Effector memory CD4-positive, alpha-beta T cell (primary cell): ENCODE data around the gene OR2V1.
A peak's percentile ranks its signal among the peaks of the same experiment; 100 is the strongest.
"Not testable (repeated sequence)": the region's sequence is repeated elsewhere in the genome, so short reads cannot be mapped to it uniquely, and the experiment has no call there.

ENCODE experiments used
- DNase-seq, 3 donors: peaks; one replicate each; pipeline ENCODE4 v3.0.0-alpha.2; 2020
- H3K27ac ChIP-seq: 2 replicates; pipeline ENCODE4 v1.7.0; 2013; ENCODE audit warnings: mild to moderate bottlenecking, low read length, moderate library complexity; ENCODE audit not compliant: insufficient read depth, poor library complexity, severe bottlenecking
- H3K27me3 ChIP-seq: replicated peaks from 2 replicates; pipeline ENCODE4 v1.7.0; 2013; ENCODE audit warnings: mild to moderate bottlenecking, low read length; ENCODE audit not compliant: insufficient read depth, control insufficient read depth, poor library complexity, severe bottlenecking
- H3K36me3 ChIP-seq: 2 replicates; pipeline ENCODE4 v1.7.0; 2013; ENCODE audit warnings: mild to moderate bottlenecking, low read length, moderate library complexity; ENCODE audit not compliant: control insufficient read depth, insufficient read depth
- H3K4me1 ChIP-seq: 2 replicates; pipeline ENCODE4 v1.7.0; 2013; ENCODE audit warnings: low read length, mild to moderate bottlenecking; ENCODE audit not compliant: control insufficient read depth, insufficient read depth, poor library complexity, severe bottlenecking
- H3K4me3 ChIP-seq: 2 replicates; pipeline ENCODE4 v1.7.0; 2013; ENCODE audit warnings: low read length, low read depth, mild to moderate bottlenecking; ENCODE audit not compliant: insufficient read depth, poor library complexity, severe bottlenecking
- H3K9me3 ChIP-seq: 2 replicates; pipeline ENCODE4 v1.7.0; 2013; ENCODE audit warnings: mild to moderate bottlenecking, low read length, moderate library complexity; ENCODE audit not compliant: control insufficient read depth

The OR2V1 gene

DNA sequence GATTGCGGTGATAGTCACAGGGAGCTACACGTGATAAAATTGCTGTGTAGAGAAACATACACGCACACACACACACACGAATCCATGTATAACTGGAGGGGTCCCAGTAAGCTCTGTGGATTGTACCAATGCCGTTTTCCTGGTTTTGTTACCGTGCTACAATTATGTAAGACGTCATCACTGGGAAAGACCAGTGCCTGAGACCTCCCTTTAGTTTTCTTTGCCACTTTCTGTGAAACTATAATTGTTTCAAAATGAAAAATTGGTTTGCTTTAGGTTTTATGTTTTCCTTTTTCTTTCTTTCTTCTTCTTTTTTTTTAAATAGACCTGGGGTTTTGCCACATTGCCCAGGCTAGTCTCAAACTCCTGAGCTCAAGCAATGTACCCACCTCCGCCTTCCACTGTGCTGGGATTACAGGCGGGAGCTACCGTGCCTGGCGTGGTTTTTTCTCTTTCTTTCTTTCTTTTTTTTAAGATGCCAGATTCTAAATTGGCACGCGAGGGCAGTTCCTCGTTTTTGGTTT is 37.7 kb upstream of the OR2V1 start:
- Histone ChIP-seq H3K4me3 (no peak overlapping the region), H3K9me3 (no peaks in the 10 kb centered on the region), H3K36me3 (no peaks in the 10 kb centered on the region), H3K27me3 (peaks cover 51% of the 10 kb centered on the region), H3K27ac (no peak overlapping the region), H3K4me1 (peaks cover 5% of the 10 kb centered on the region)
- no peak for DNase-seq

DNA sequence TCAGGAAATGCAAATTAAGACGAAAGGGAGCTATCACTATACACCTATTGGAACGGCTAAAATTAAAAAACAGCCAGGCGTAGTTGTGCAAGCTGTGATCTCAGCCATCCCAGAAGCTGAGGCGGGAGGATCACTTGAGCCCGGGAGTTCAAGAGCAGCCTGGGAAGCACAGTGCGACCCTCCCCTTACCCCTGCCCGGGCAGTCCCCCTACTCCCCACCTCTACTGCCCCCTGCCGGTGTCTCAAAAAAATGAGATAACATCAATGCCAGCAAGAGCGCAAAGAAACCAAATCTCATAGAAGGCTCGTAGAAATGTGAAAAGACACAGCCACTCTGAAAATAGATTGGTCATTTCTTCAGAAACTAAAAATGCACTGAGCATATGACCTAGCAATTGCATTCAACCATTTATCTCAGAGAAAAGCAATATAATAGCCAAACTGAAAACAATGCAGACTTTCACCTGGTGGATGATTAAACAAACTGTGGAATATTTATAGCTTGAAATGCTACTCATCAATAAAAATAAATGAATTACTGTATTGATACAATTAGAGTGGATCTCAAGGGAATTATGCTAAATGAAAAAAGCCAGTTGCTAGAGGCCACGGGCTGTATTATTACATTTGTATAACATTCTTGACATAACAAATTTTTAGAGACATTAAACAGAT is 37.0 kb upstream of the OR2V1 start:
- H3K27me3 ChIP-seq = peaks cover 49% of the 10 kb centered on the region
- no peaks in the 10 kb centered on the region for H3K36me3 ChIP-seq
- H3K4me3 ChIP-seq = no peak overlapping the region
- DNase-seq = no peak
- no peak overlapping the region for H3K27ac ChIP-seq
- H3K9me3 ChIP-seq = no peaks in the 10 kb centered on the region
- peaks cover 1% of the 10 kb centered on the region for H3K4me1 ChIP-seq

DNA sequence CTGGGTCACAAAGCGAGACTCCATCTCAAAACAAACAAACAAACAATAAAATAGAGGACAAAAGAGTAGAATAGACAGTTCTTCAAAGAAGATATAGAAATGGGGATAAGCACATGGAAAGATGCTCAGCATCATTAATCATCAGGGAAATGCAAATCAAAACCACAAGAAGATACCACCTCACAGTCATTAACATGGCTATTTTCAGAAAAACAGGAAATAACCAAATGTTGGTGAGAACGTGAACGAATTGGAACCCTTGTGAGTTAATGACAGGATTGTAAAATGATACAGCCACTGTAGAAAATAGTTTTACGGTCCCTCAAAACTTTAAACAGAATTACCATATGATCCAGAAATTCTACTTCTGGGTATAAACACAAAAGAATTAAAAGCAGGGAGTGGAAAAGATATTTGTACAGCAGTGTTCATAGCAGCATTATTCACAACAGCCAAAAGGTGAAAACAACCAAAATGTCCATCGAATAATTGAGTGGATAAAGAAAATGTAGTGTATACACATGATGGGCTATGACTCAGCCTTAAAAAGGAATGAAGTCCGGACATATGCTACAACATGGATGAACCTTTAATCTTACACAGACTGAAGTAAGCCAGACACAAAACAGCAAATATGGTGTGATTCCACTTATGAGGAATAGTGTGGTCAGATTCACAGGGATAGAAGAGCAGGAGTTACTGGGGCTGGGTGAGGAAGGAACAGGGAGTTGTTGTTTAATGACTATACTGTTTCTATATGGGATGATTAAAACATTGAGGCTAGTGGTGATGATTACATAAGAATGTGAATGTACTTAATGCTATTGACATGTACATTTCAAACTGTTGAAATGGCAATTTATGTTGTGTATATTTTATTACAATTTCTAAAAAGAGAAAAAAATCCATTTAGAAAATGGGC is 36.1 kb upstream of the OR2V1 start:
- Histone ChIP-seq H3K4me1 (no peaks in the 10 kb centered on the region), H3K36me3 (no peaks in the 10 kb centered on the region), H3K4me3 (no peak overlapping the region), H3K27ac (no peak overlapping the region), H3K9me3 (no peaks in the 10 kb centered on the region), H3K27me3 (peaks cover 44% of the 10 kb centered on the region)
- DNase-seq = no peak

DNA sequence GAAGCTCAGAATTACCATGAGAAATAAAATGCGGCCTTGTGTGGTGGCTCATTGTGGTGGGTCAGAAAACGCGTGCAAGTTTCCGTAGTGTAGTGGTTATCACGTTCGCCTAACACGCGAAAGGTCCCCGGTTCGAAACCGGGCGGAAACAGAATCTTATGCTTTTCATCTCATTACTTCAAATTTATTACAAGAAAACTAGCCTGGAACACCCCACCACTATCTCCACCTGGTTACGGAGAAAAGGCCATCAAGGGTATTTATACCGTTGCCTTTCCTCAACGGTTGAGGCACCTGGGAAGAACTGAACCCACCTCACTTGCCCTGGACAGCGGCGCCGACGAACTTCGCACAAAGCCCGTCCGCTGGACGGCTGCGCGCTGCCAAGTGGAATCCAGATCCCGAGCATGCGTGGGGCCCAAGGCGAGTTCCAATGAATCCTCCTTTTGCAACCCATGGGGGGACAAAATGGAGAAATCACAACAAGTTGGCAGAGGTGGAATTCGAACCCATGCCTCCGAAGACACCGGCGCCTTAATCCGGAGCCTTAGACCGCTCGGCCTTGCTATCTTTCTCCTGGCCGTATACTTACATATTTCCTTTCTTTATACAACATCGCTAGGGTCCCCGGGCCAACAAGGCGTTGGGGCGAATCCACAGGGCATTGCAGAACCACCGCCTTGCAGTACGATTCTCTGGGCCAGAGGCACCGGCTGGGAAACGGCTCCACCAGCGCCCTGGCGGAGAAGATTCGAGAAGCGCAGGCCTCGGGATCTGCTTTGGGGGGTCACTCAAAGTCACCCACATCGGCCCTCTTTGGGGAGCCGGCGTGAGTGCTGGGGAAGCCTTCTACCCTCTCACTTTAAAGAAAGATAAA is 33.3 kb upstream of the OR2V1 start:
- no peaks in the 10 kb centered on the region for H3K36me3 ChIP-seq
- H3K9me3 ChIP-seq = no peaks in the 10 kb centered on the region
- H3K4me1 ChIP-seq = peaks cover 11% of the 10 kb centered on the region
- DNase-seq = no peak
- H3K4me3 ChIP-seq = no peak overlapping the region
- H3K27ac ChIP-seq = no peak overlapping the region
- H3K27me3 ChIP-seq = peaks cover 21% of the 10 kb centered on the region

DNA sequence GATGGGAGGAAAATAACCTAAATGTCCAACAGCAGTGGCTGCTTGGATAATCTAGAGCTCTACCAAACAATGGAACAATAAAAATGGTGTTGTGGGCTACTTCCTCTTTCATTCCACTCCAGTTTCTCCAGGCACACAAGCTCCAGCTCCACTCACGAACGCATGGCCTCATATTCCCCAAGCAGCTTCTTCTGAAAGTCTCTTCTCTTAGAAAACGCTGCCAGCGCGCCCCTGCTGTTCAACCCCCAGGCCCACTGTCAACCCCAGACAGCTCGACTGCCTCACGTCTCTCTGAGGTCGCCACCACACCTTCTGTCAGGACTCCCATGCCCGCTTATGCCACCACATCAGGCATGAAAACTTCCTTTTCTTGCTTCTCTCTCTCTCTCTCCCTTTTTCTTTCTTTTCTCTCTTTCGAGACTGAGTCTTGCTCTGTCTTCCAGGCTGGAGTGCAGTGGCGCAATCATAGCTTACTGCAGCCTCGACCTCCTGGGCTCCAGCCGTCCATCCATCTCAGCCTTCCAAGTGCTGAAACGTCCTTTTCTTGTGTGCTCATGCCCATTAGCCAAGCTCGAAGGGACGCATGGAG is 32.6 kb upstream of the OR2V1 start:
- Histone ChIP-seq H3K9me3 (no peaks in the 10 kb centered on the region), H3K4me3 (no peak overlapping the region), H3K27me3 (peaks cover 16% of the 10 kb centered on the region), H3K36me3 (no peaks in the 10 kb centered on the region), H3K4me1 (peaks cover 12% of the 10 kb centered on the region), H3K27ac (no peak overlapping the region)
- no peak for DNase-seq

DNA sequence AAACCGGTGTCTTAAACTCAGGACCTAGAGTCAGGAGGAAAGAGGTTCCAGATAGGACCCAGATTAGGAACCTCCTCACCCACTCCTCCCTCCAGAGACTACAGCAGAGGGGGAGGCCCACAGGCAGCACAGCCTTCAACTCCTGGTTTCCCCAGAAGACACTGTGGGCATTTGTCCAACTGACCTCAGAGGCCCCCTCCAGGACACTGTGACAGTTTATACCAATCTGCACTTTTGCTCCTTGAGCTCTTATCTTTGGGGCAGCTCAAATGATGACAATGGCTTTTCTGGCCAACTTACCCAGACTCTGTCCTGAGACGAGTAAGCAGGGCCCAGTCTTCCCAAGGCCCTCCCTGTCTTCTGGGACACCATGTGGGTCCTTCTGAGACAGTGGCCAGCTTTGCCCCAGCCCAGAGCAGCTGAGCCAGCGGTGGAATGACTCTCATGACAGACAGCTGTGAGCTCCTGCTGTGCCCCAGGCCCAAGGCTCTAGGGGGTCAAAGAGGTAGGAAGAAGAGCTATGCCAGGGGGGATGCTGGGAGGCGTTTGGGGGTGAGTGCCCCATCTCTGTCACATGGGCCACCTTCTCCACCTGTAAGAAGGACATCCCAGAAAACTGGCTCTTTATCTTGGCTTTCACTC is 30.7 kb upstream of the OR2V1 start:
- no peak for DNase-seq
- Histone ChIP-seq H3K27ac (peak overlapping the region; percentile 47), H3K4me3 (no peak overlapping the region), H3K9me3 (no peaks in the 10 kb centered on the region), H3K4me1 (peaks cover 12% of the 10 kb centered on the region), H3K36me3 (no peaks in the 10 kb centered on the region), H3K27me3 (peaks cover 5% of the 10 kb centered on the region)

DNA sequence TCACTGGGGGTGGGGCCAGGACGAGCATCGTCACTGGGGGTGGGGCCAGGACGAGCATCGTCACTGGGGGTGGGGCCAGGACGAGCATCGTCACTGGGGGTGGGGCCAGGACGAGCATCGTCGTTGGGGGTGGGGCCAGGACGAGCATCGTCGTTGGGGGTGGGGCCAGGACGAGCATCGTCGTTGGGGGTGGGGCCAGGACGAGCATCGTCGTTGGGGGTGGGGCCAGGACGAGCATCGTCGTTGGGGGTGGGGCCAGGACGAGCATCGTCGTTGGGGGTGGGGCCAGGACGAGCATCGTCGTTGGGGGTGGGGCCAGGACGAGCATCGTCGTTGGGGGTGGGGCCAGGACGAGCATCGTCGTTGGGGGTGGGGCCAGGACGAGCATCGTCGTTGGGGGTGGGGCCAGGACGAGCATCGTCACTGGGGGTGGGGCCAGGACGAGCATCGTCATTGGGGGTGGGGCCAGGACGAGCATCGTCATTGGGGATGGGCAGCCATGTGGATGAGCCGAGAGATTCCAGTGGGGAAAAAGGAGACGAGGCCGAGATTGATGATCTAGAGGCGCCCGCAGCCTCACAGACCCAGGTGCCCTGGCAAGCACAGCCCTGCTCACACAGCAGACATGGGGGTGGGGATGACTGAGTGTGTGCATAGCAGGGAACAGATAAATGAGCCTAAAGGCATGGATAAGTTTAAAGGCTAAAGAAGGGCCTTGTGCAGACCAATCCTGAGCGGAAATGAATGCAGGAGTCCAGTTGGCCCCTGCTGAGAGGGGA is 30.0 kb upstream of the OR2V1 start:
- not testable (repeated sequence) for H3K36me3 ChIP-seq, H3K4me3 ChIP-seq, H3K9me3 ChIP-seq, H3K27me3 ChIP-seq
- Histone ChIP-seq H3K4me1 (peaks cover 12% of the 10 kb centered on the region), H3K27ac (peak overlapping the region; percentile 47)
- DNase-seq = peak; percentile 41 to 57 (median 42)

DNA sequence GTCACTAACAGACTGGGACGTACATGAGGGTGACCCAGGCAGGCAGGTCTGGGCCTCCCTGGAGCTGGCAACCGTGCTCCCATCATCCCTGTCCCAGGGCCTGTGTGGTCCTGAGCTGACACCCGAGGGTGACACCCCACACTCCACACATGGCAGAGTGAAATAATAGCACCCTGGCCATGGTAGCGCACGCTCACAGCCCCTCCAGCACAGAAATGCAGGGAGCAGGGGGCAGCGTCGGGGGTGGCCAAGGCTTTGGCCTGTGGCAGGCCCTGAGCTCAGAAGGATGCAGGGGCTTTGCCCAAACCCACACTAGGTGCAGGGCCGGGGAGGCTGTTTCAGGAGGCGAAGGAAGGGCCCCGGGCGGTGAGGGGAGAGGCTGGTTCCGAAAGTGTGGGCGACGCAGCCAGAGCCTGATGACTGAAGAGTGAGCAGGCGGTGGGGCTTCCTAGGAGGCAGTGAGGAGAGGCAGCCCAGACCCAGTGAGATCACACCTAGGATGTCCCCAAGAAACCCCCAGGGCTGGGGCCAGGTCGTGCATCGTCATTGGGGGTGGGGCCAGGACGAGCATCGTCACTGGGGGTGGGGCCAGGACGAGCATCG is 29.3 kb upstream of the OR2V1 start:
- peaks cover 5% of the 10 kb centered on the region for H3K27me3 ChIP-seq
- H3K4me1 ChIP-seq = peaks cover 12% of the 10 kb centered on the region
- peak overlapping the region; percentile 57 for H3K4me3 ChIP-seq
- H3K36me3 ChIP-seq = no peaks in the 10 kb centered on the region
- peak overlapping the region; percentile 92 for H3K27ac ChIP-seq
- DNase-seq = peak; percentile 76 to 91 (median 78)
- H3K9me3 ChIP-seq = no peaks in the 10 kb centered on the region
